SH-SY5Y (cell line): ENCODE results near the gene SLCO4A1.

Source experiments
- GATA2 ChIP-seq: IDR thresholded peaks from 2 replicates; pipeline ENCODE4 v1.6.1; 2011; ENCODE audit warnings: mild to moderate bottlenecking, low read depth, low read length
- GATA3 ChIP-seq: IDR thresholded peaks from 2 replicates; pipeline ENCODE4 v1.6.1; 2011; ENCODE audit warnings: low read depth, mild to moderate bottlenecking, low read length, moderate library complexity

GRCh38 chr20:62603907-62604785 lies 38.2 kb upstream of the SLCO4A1 start:
- TF ChIP-seq GATA2 (no peak), GATA3 (no peak)
